B cell (primary cell): Measurements from ENCODE around the gene CORO2A. TPM values are rescaled to one million over a fixed set of nuclear protein-coding genes. Genes with fewer than 3 reads are reported as not detected.

Experiments
- ATAC-seq: fragments of 200-7000 bp; cut with Tn5 transposase; one replicate; pipeline ENCODE4 v1.10.0; 2021; ENCODE audit warnings: low read depth, mild to moderate bottlenecking, moderate number of reproducible peaks, moderate library complexity
- CTCF ChIA-PET: fragments of 350-600 bp; sonication (Branson Sonifier 250); formaldehyde crosslinking; loops from one replicate; lab custom pipeline; 2021; ENCODE audit warnings: antibody characterized with exemption, inconsistent platforms; lab: Charles Lee
- POLR2A ChIA-PET: fragments of 350-600 bp; sonication (Branson Sonifier 250); formaldehyde crosslinking; loops from one replicate; lab custom pipeline; 2021; ENCODE audit warnings: antibody characterized with exemption; lab: Charles Lee
- DNase-seq: peaks from one replicate; pipeline ENCODE4 v3.0.0; 2013
- H2AFZ ChIP-seq: 2 replicates; pipeline ENCODE4 v1.6.1; 2012; ENCODE audit warnings: mild to moderate bottlenecking, low read depth, low read length; ENCODE audit not compliant: insufficient read depth, poor library complexity, severe bottlenecking
- H3K27ac ChIP-seq, 2 donors: 1 replicate in 1 of 2; 2 replicates in 1 of 2; pipeline ENCODE4 v1.5.1; 2012 to 2013; ENCODE audit warnings: low read length in 2 of 2, mild to moderate bottlenecking in 2 of 2, moderate library complexity in 1 of 2
- H3K27me3 ChIP-seq, 4 experiments: fragments of 200-600 bp in 1 of 4; sonication (generic) in 1 of 4; replicated peaks in 1 of 4; 1 replicate in 2 of 4; 2 replicates in 2 of 4; pipeline versions ENCODE4 v1.6.1 to v1.7.0; 2013 to 2016; ENCODE audit warnings: low read length in 3 of 4, mild to moderate bottlenecking in 2 of 4, mixed read lengths in 1 of 4, moderate library complexity in 1 of 4; ENCODE audit not compliant: insufficient read depth in 4 of 4, control insufficient read depth in 3 of 4; ENCODE audit errors: control extremely low read depth in 1 of 4
- H3K36me3 ChIP-seq, 2 experiments: replicated peaks in 1 of 2; 1 replicate in 1 of 2; 2 replicates in 1 of 2; pipeline versions ENCODE4 v1.6.1 to v1.7.1; 2013; ENCODE audit warnings: low read length in 1 of 2; ENCODE audit not compliant: insufficient read depth in 2 of 2, control insufficient read depth in 1 of 2; ENCODE audit errors: control extremely low read depth in 1 of 2, extremely low read depth in 1 of 2
- H3K4me1 ChIP-seq, 2 donors: fragments of 200-600 bp in 1 of 2; sonication (generic) in 1 of 2; 1 replicate in 1 of 2; 2 replicates in 1 of 2; pipeline versions ENCODE4 v1.5.1 to v1.6.1; 2013 to 2017; ENCODE audit warnings: low read length in 2 of 2; ENCODE audit not compliant: control insufficient read depth in 2 of 2, insufficient read depth in 2 of 2
- H3K4me2 ChIP-seq: replicated peaks from 2 replicates; pipeline ENCODE3; 2012; ENCODE audit warnings: mild to moderate bottlenecking, low read depth, low read length; ENCODE audit not compliant: poor library complexity, severe bottlenecking
- H3K4me3 ChIP-seq, 5 experiments: fragments of 200-600 bp in 1 of 5; sonication (generic) in 1 of 5; 1 replicate in 3 of 5; 2 replicates in 2 of 5; pipeline versions ENCODE4 v1.5.1 to v1.7.0; 2011 to 2016; ENCODE audit warnings: low read length in 4 of 5, mild to moderate bottlenecking in 4 of 5, low read depth in 2 of 5, control low read depth in 1 of 5, moderate library complexity in 1 of 5; ENCODE audit not compliant: insufficient read depth in 1 of 5; ENCODE audit errors: control extremely low read depth in 1 of 5, extremely low read depth in 1 of 5
- H3K79me2 ChIP-seq: fragments of 200-600 bp; sonication (generic); one replicate; pipeline ENCODE4 v1.6.0; 2016; ENCODE audit warnings: low read length; ENCODE audit not compliant: control insufficient read depth, insufficient read depth
- H3K9ac ChIP-seq: fragments of 200-600 bp; sonication (generic); 2 replicates; pipeline ENCODE4 v1.6.1; 2017; ENCODE audit warnings: mild to moderate bottlenecking, low read length, moderate library complexity
- H3K9me3 ChIP-seq, 3 donors: one replicate each; pipeline versions ENCODE4 v1.6.1 to v1.7.1; 2013; ENCODE audit warnings: low read length in 2 of 3; ENCODE audit not compliant: control insufficient read depth in 2 of 3, insufficient read depth in 1 of 3; ENCODE audit errors: control extremely low read depth in 1 of 3
- H4K20me1 ChIP-seq: 2 replicates; pipeline ENCODE4 v1.6.0; 2012; ENCODE audit warnings: mild to moderate bottlenecking, low read length; ENCODE audit not compliant: insufficient read depth, control insufficient read depth, poor library complexity, severe bottlenecking
- H3K27ac Mint-ChIP-seq: one replicate; pipeline ENCODE4 v1.8.0; 2021; ENCODE audit warnings: mixed read lengths
- H3K27me3 Mint-ChIP-seq: one replicate; pipeline ENCODE4 v1.8.0; 2021; ENCODE audit warnings: mixed read lengths
- H3K4me1 Mint-ChIP-seq: one replicate; pipeline ENCODE4 v1.8.0; 2021; ENCODE audit warnings: mixed read lengths
- H3K4me3 Mint-ChIP-seq: one replicate; pipeline ENCODE4 v1.8.0; 2021; ENCODE audit warnings: mixed read lengths
- H3K9me3 Mint-ChIP-seq: one replicate; pipeline ENCODE4 v1.8.0; 2022; ENCODE audit warnings: mixed read lengths; ENCODE audit not compliant: insufficient read depth
- CTCF ChIP-seq: fragments of 200-600 bp; IDR thresholded peaks from one replicate; pipeline ENCODE4 v1.8.0; 2022; ENCODE audit warnings: antibody characterized with exemption, mild to moderate bottlenecking
- EZH2 ChIP-seq: IDR thresholded peaks from 2 replicates; pipeline ENCODE4 v1.6.1; 2012; ENCODE audit warnings: borderline replicate concordance, low read depth, mild to moderate bottlenecking, moderate library complexity, low read length; ENCODE audit not compliant: insufficient read depth, poor library complexity, severe bottlenecking
- WGBS: methylation state at CpG from one replicate; pipeline ENCODE4 v1.1.5; 2013; ENCODE audit warnings: missing lambda C conversion rate; ENCODE audit not compliant: insufficient coverage; 5-methylcytosine and 5-hydroxymethylcytosine counted together
- intact Hi-C: fragments of 100-400 bp; cut with micrococcal nuclease; formaldehyde crosslinking; loops from one replicate; pipeline ENCODE4 v1.10.0; 2022
- polyA plus RNA-seq: library from polyadenylated mRNA; depleted of rRNA; stranded (reverse); fragments of >200 nt; gene quantifications from 2 replicates; pipeline ENCODE4 v1.2.3, GENCODE V29; 2012
- total RNA-seq, 2 donors: library from RNA; stranded (reverse); fragments of 120-200 nt in 1 of 2; gene quantifications; 1 replicate in 1 of 2; 2 replicates in 1 of 2; pipeline versions ENCODE4 v1.2.3 to v1.2.4, GENCODE V29; 2013 to 2022

The CORO2A gene
- total and polyA plus RNA-seq, 2 donors (not counting 1 experiment from before 2014, with no cell fraction given): 1.1 to 2.0 TPM

GRCh38 chr9:98136489-98136888 lies 55.9 kb downstream of the CORO2A start:
- Histone ChIP-seq H3K9ac (no peak overlapping the region), H3K36me3 (no peaks in the 10 kb centered on the region), H2AFZ (no peak overlapping the region), H4K20me1 (no peaks in the 10 kb centered on the region), H3K9me3 (no peaks in the 10 kb centered on the region), H3K79me2 (no peaks in the 10 kb centered on the region), H3K27ac (no peak overlapping the region), H3K4me2 (no peak overlapping the region), H3K4me1 (peaks cover 0 to 6% of the 10 kb centered on the region in 2 donors), H3K4me3 (no peak overlapping the region), H3K27me3 (no peaks in the 10 kb centered on the region)
- no peaks in the 10 kb centered on the region for H3K9me3 Mint-ChIP-seq
- H3K4me1 Mint-ChIP-seq: peaks cover 10% of the 10 kb centered on the region
- POLR2A ChIA-PET: no interaction called here
- H3K4me3 Mint-ChIP-seq: no peak overlapping the region
- ATAC-seq (no peak), DNase-seq (no peak)
- intact Hi-C loops: no loop called here
- TF ChIP-seq CTCF: no peak
- TF ChIP-seq EZH2: no peak
- H3K27ac Mint-ChIP-seq: no peak overlapping the region
- CTCF ChIA-PET: interaction anchor here (0.7 kb wide), 1 partner anchor 33 kb away, joined by 3 read pairs; no protein-coding TSS in a partner anchor
- H3K27me3 Mint-ChIP-seq: no peaks in the 10 kb centered on the region

DNA sequence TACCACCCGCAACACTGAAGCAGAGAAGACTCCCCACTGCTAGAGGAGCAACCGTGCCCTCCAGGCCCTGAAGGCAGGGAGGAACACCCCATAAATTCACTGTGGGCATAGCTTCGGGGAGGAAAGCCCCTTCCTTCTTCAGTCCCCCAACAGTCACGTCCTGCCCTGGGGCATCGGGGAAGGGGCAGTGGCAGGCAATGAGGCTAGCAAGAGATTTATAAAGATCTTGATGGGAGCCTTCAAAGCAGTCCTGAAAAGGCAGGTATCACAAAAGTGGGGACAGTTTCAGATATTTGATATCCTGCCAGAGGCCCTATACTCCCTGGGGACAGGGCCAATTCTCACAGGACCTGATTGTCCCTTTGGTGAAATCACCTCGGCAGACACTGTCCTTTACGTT lies 56.5 kb downstream of the CORO2A start:
- no peaks in the 10 kb centered on the region for H3K79me2 ChIP-seq
- peaks cover 0 to 6% of the 10 kb centered on the region in 2 donors for H3K4me1 ChIP-seq
- H3K36me3 ChIP-seq: no peaks in the 10 kb centered on the region
- intact Hi-C loops: no loop called here
- POLR2A ChIA-PET: no interaction called here
- Mint-ChIP-seq H3K4me3 (no peak overlapping the region), H3K9me3 (no peaks in the 10 kb centered on the region), H3K4me1 (peaks cover 11% of the 10 kb centered on the region), H3K27me3 (no peaks in the 10 kb centered on the region), H3K27ac (no peak overlapping the region)
- H2AFZ ChIP-seq: no peak overlapping the region
- ATAC-seq (no peak), DNase-seq (no peak)
- no peak overlapping the region for H3K4me2 ChIP-seq
- H3K9ac ChIP-seq: no peak overlapping the region
- CTCF ChIA-PET: interaction anchor here (0.7 kb wide), 1 partner anchor 34 kb away, joined by 3 read pairs; no protein-coding TSS in a partner anchor
- H4K20me1 ChIP-seq: no peaks in the 10 kb centered on the region
- no peak overlapping the region for H3K27ac ChIP-seq
- 92% methylated on average over 5 of the region's 7 CpGs for WGBS
- no peak for TF ChIP-seq EZH2
- TF ChIP-seq CTCF: no peak
- no peak overlapping the region for H3K4me3 ChIP-seq
- H3K9me3 ChIP-seq: no peaks in the 10 kb centered on the region
- no peaks in the 10 kb centered on the region for H3K27me3 ChIP-seq
